Endothelial cell of umbilical vein (primary cell): ENCODE results near the gene DCAF5. TPM values are rescaled to one million over a fixed set of nuclear protein-coding genes. Genes with fewer than 3 reads are reported as not detected.

ENCODE experiments used
- BruUV-seq: library from RNA; stranded (reverse); fragments of 400-500 nt; replicated peaks from 2 replicates; lab custom pipeline; 2021; lab: Mats Ljungman, UMichigan
- CTCF ChIA-PET: fragments of 300-600, 350-600 bp; sonication (Branson Sonifier 250); formaldehyde crosslinking; loops from one replicate; lab custom pipeline; 2021; ENCODE audit warnings: antibody characterized with exemption, inconsistent platforms; lab: Charles Lee
- POLR2A ChIA-PET: fragments of 300-600, 350-600 bp; sonication (Branson Sonifier 250); formaldehyde crosslinking; loops from one replicate; lab custom pipeline; 2021; ENCODE audit warnings: antibody characterized with exemption, inconsistent platforms; lab: Charles Lee
- DNase-seq: peaks from one replicate; pipeline ENCODE4 v3.0.0-alpha.2; 2011; ENCODE audit warnings: low read depth, low spot score
- FAIRE-seq: peaks from 2 replicates; lab custom pipeline; 2011; peaks lifted over from hg19 to GRCh38; lab: Jason Lieb, UNC
- H2AFZ ChIP-seq: 2 replicates; pipeline ENCODE4 v1.6.0; 2012; ENCODE audit warnings: low read depth, low read length, control low read depth, inconsistent platforms
- H3K27ac ChIP-seq: 2 replicates; pipeline ENCODE4 v1.5.1; 2011; ENCODE audit warnings: low read depth, mild to moderate bottlenecking, control low read depth, low read length, moderate library complexity; ENCODE audit not compliant: insufficient read depth
- H3K27me3 ChIP-seq, 2 experiments: 2 replicates each; pipeline versions ENCODE4 v1.6.0 to v1.6.1; 2011; ENCODE audit warnings: low read length in 2 of 2, mixed read lengths in 1 of 2; ENCODE audit not compliant: control insufficient read depth in 2 of 2, insufficient read depth in 2 of 2
- H3K36me3 ChIP-seq, 2 experiments: 2 replicates in 1 of 2; 3 replicates in 1 of 2; pipeline ENCODE4 v1.5.1; 2011; ENCODE audit warnings: low read length in 2 of 2, mild to moderate bottlenecking in 1 of 2, moderate library complexity in 1 of 2; ENCODE audit not compliant: control insufficient read depth in 2 of 2, insufficient read depth in 2 of 2; ENCODE audit errors: extremely low read depth in 1 of 2
- H3K4me1 ChIP-seq: 3 replicates; pipeline ENCODE4 v1.5.1; 2011; ENCODE audit warnings: mild to moderate bottlenecking, low read length; ENCODE audit not compliant: control insufficient read depth, insufficient read depth; ENCODE audit errors: extremely low read depth
- H3K4me2 ChIP-seq: 2 replicates; pipeline ENCODE4 v1.6.1; 2011; ENCODE audit warnings: low read length, control low read depth, mixed read lengths; ENCODE audit not compliant: insufficient read depth
- H3K4me3 ChIP-seq, 3 experiments: fragments of 200-600 bp in 1 of 3; sonication (generic), shearing (Covaris generic) in 1 of 3; replicated peaks in 1 of 3; 2 replicates each; pipeline ENCODE4 v1.5.1; 2011 to 2016; ENCODE audit warnings: control low read depth in 3 of 3, low read length in 3 of 3, mild to moderate bottlenecking in 2 of 3, inconsistent platforms in 1 of 3, low read depth in 1 of 3, moderate library complexity in 1 of 3; ENCODE audit not compliant: insufficient read depth in 1 of 3
- H3K79me2 ChIP-seq: 2 replicates; pipeline ENCODE4 v1.6.0; 2012; ENCODE audit warnings: low read length, inconsistent platforms; ENCODE audit not compliant: control insufficient read depth, insufficient read depth
- H3K9ac ChIP-seq: replicated peaks from 2 replicates; pipeline ENCODE3; 2011; ENCODE audit warnings: low read length, control low read depth; ENCODE audit not compliant: insufficient read depth; ENCODE audit errors: extremely low read depth
- H3K9me1 ChIP-seq: replicated peaks from 3 replicates; pipeline ENCODE4 v1.6.0; 2011; ENCODE audit warnings: mild to moderate bottlenecking, low read length; ENCODE audit not compliant: control insufficient read depth, insufficient read depth; ENCODE audit errors: extremely low read depth
- H3K9me3 ChIP-seq: replicated peaks from 2 replicates; pipeline ENCODE4 v1.5.1; 2012; ENCODE audit warnings: low read length, inconsistent platforms; ENCODE audit not compliant: control insufficient read depth, insufficient read depth
- H4K20me1 ChIP-seq: replicated peaks from 2 replicates; pipeline ENCODE3; 2011; ENCODE audit warnings: mild to moderate bottlenecking, low read length; ENCODE audit not compliant: control insufficient read depth, insufficient read depth; ENCODE audit errors: extremely low read depth
- CTCF ChIP-seq, 2 donors: IDR thresholded peaks; 1 replicate in 1 of 2; 2 replicates in 1 of 2; pipeline ENCODE4 v1.5.1; 2011; ENCODE audit warnings: low read length in 2 of 2, mild to moderate bottlenecking in 2 of 2, moderate library complexity in 2 of 2, control low read depth in 1 of 2, inconsistent platforms in 1 of 2, low read depth in 1 of 2; ENCODE audit not compliant: insufficient read depth in 1 of 2; ENCODE audit errors: extremely low read depth in 1 of 2
- EZH2 ChIP-seq: IDR thresholded peaks from 2 replicates; pipeline ENCODE4 v1.6.1; 2012; ENCODE audit warnings: borderline replicate concordance, low read depth, mild to moderate bottlenecking, moderate library complexity, low read length, inconsistent platforms; ENCODE audit not compliant: severe bottlenecking
- FOS ChIP-seq: IDR thresholded peaks from 2 replicates; pipeline ENCODE4 v1.6.1; 2011; ENCODE audit warnings: mild to moderate bottlenecking, low read length, moderate library complexity, borderline replicate concordance; ENCODE audit not compliant: insufficient read depth
- GATA2 ChIP-seq: IDR thresholded peaks from 2 replicates; pipeline ENCODE4 v1.7.0; 2011; ENCODE audit warnings: low read depth, mild to moderate bottlenecking, moderate library complexity, mixed read lengths, low read length; ENCODE audit not compliant: insufficient read length, insufficient read depth
- JUN ChIP-seq: IDR thresholded peaks from 2 replicates; pipeline ENCODE4 v1.6.1; 2011; ENCODE audit warnings: borderline replicate concordance, low read depth; ENCODE audit not compliant: insufficient read length, insufficient read depth
- MAX ChIP-seq: IDR thresholded peaks from 2 replicates; pipeline ENCODE4 v1.6.1; 2011; ENCODE audit not compliant: insufficient read depth, insufficient read length
- MYC ChIP-seq: IDR thresholded peaks from one replicate; pipeline ENCODE4 v1.6.1; 2011; ENCODE audit warnings: mild to moderate bottlenecking, low read depth, low read length
- POLR2A ChIP-seq: IDR thresholded peaks from 2 replicates; pipeline ENCODE4 v1.6.1; 2012; ENCODE audit warnings: low read depth, mild to moderate bottlenecking, control low read depth, low read length
- POLR2AphosphoS5 ChIP-seq: IDR thresholded peaks from 2 replicates; pipeline ENCODE4 v1.6.1; 2012; ENCODE audit warnings: low read depth, mild to moderate bottlenecking, control low read depth, low read length, moderate library complexity; ENCODE audit not compliant: insufficient read depth
- dilution Hi-C: fragments of 300-500 bp; cut with MboI; formaldehyde crosslinking; loops from one replicate; pipeline ENCODE4 v1.15.0; 2019; ENCODE audit warnings: low sequenced_read_pairs; ENCODE audit not compliant: extremely low pct_ligation_motif_present
- intact Hi-C: fragments of 100-400 bp; cut with micrococcal nuclease; formaldehyde crosslinking; loops from one replicate; pipeline ENCODE4 v1.10.0; 2022
- polyA plus RNA-seq, 4 experiments: library from polyadenylated mRNA; depleted of rRNA in 3 of 4; stranded (reverse) in 3 of 4; unstranded in 1 of 4; fragments of >200 nt; gene quantifications; 2 replicates each; pipeline versions ENCODE4 v1.2.1 to v1.2.3, GENCODE V29; 2011 to 2012; ENCODE audit warnings: missing spikeins in 1 of 4
- total RNA-seq: library from RNA; stranded (reverse); gene quantifications from 2 replicates; pipeline ENCODE4 v1.2.3, GENCODE V29; 2021

Gene DCAF5
- total and polyA plus RNA-seq, 2 donors (not counting 3 experiments of a cell fraction or from before 2014, with no cell fraction given) = 37.9 to 52.5 TPM

- no TSS peak for BruUV-seq
- H3K4me2 ChIP-seq = peak overlapping the region; percentile 20
- TF ChIP-seq GATA2 (no peak), FOS (no peak), JUN (no peak)
- no peak overlapping the region for H2AFZ ChIP-seq
- no peak overlapping the region for H3K27ac ChIP-seq
- peaks cover 63% of the 10 kb centered on the region for H3K79me2 ChIP-seq
- CTCF ChIA-PET = interaction anchor here (1.0 to 5.7 kb wide), 5 partner anchors 9 to 92 kb away, joined by 4 to 75 read pairs (median 8); no protein-coding TSS in a partner anchor
- POLR2A ChIA-PET = no interaction called here
- intact Hi-C loops (loop anchor here (5.0 to 10.0 kb wide), 2 partner anchors 78 to 315 kb away; no protein-coding TSS in a partner anchor), dilution Hi-C loops (no loop called here)
- no peak overlapping the region for H3K9ac ChIP-seq
- peaks cover 26% of the 10 kb centered on the region for H3K4me1 ChIP-seq
- H3K36me3 ChIP-seq = peaks cover 0 to 4% of the 10 kb centered on the region in 2 experiments
- no peaks in the 10 kb centered on the region for H3K27me3 ChIP-seq
- no peaks in the 10 kb centered on the region for H4K20me1 ChIP-seq
- H3K9me1 ChIP-seq = no peaks in the 10 kb centered on the region
- DNase-seq = peak; percentile 13
- H3K4me3 ChIP-seq = no peak overlapping the region
- FAIRE-seq = no peak
- no peaks in the 10 kb centered on the region for H3K9me3 ChIP-seq
Measured at GRCh38 chr14:69149461-69150244, 3.3 kb downstream of the DCAF5 start.

GRCh38 chr14:69142101-69142500, 10.8 kb downstream of the DCAF5 start:
- Histone ChIP-seq H4K20me1 (peaks cover 4% of the 10 kb centered on the region), H3K36me3 (peaks cover 0 to 1% of the 10 kb centered on the region in 2 experiments), H3K4me1 (peaks cover 6% of the 10 kb centered on the region), H2AFZ (no peak overlapping the region), H3K4me2 (no peak overlapping the region), H3K4me3 (no peak overlapping the region), H3K9me1 (no peaks in the 10 kb centered on the region), H3K79me2 (peaks cover 33% of the 10 kb centered on the region), H3K27ac (no peak overlapping the region), H3K9ac (no peak overlapping the region), H3K27me3 (no peaks in the 10 kb centered on the region), H3K9me3 (no peaks in the 10 kb centered on the region)
- FAIRE-seq = no peak
- BruUV-seq = no TSS peak
- ChIA-PET CTCF (interaction anchor here (1.6 to 6.2 kb wide), 2 partner anchors 10 to 12 kb away, joined by 7 to 49 read pairs; no protein-coding TSS in a partner anchor), POLR2A (no interaction called here)
- TF ChIP-seq GATA2 (no peak), POLR2A (no peak), POLR2AphosphoS5 (no peak), JUN (no peak), MAX (no peak), EZH2 (no peak), CTCF (IDR thresholded peaks at IDR 0.05; ENCODE audit: extremely low read depth in 1 of 2, insufficient read depth in 1 of 2, low read depth in 1 of 2, low read length in 2 of 2) (no peak), MYC (no peak), FOS (no peak)
- dilution Hi-C loops (no loop called here), intact Hi-C loops (no loop called here)
- no peak for DNase-seq
